MM.1S (cell line): ENCODE data around the gene TULP4.

Source experiments
- DNase-seq: peaks from one replicate; pipeline ENCODE4 v3.0.0-alpha.2; 2015
- H2AFZ ChIP-seq: fragments of 300-600 bp; sonication (generic); 2 replicates; pipeline ENCODE4 v1.6.0; 2016; ENCODE audit warnings: antibody characterized with exemption, low read length
- H3F3A ChIP-seq: fragments of 300-600 bp; sonication (generic); 2 replicates; pipeline ENCODE4 v1.6.1; 2016; ENCODE audit warnings: mild to moderate bottlenecking, antibody characterized with exemption, low read length, moderate library complexity, mixed read lengths; ENCODE audit not compliant: insufficient read depth
- H3K27ac ChIP-seq: fragments of 300-600 bp; sonication (generic); 2 replicates; pipeline ENCODE4 v1.5.1; 2016; ENCODE audit warnings: mild to moderate bottlenecking, low read length
- H3K27me3 ChIP-seq: fragments of 300-600 bp; sonication (generic); replicated peaks from 2 replicates; pipeline ENCODE4 v1.6.0; 2016; ENCODE audit warnings: low read length; ENCODE audit not compliant: insufficient read depth
- H3K36me3 ChIP-seq: fragments of 300-600 bp; sonication (generic); replicated peaks from 2 replicates; pipeline ENCODE4 v1.6.1; 2016; ENCODE audit warnings: mild to moderate bottlenecking, low read length, mixed read lengths; ENCODE audit not compliant: insufficient read depth
- H3K4me1 ChIP-seq: fragments of 300-600 bp; sonication (generic); 2 replicates; pipeline ENCODE4 v1.6.1; 2016; ENCODE audit warnings: low read length, mixed read lengths
- H3K4me2 ChIP-seq: fragments of 300-600 bp; sonication (generic); 2 replicates; pipeline ENCODE4 v1.6.0; 2016; ENCODE audit warnings: low read depth, low read length
- H3K4me3 ChIP-seq: fragments of 300-600 bp; sonication (generic); 2 replicates; pipeline ENCODE4 v1.5.1; 2016; ENCODE audit warnings: low read length, mixed read lengths
- H3K79me2 ChIP-seq: fragments of 300-600 bp; sonication (generic); 2 replicates; pipeline ENCODE4 v1.6.1; 2016; ENCODE audit warnings: mixed run types, low read length, mixed read lengths
- H3K9ac ChIP-seq: fragments of 300-600 bp; sonication (generic); 2 replicates; pipeline ENCODE4 v1.6.1; 2016; ENCODE audit warnings: low read length, mixed read lengths
- H3K9me2 ChIP-seq: fragments of 300-600 bp; sonication (generic); replicated peaks from 2 replicates; pipeline ENCODE4 v1.6.1; 2016; ENCODE audit warnings: mild to moderate bottlenecking, low read length, mixed read lengths; ENCODE audit not compliant: insufficient read depth
- H3K9me3 ChIP-seq: fragments of 300-600 bp; sonication (generic); replicated peaks from 2 replicates; pipeline ENCODE4 v1.6.1; 2016; ENCODE audit warnings: mild to moderate bottlenecking, low read length, mixed read lengths; ENCODE audit not compliant: insufficient read depth
- H4K20me1 ChIP-seq: fragments of 300-600 bp; sonication (generic); 2 replicates; pipeline ENCODE4 v1.6.1; 2016; ENCODE audit warnings: mild to moderate bottlenecking, low read length, moderate library complexity, mixed read lengths; ENCODE audit not compliant: insufficient read depth
- EZH2 ChIP-seq: fragments of 300-600 bp; sonication (generic); optimal IDR thresholded peaks from 2 replicates; pipeline ENCODE3; 2017; ENCODE audit warnings: low read depth, mild to moderate bottlenecking, antibody characterized with exemption, low read length, mixed read lengths
- EZH2phosphoT487 ChIP-seq: fragments of 300-600 bp; sonication (generic); IDR thresholded peaks from 2 replicates; pipeline ENCODE4 v1.6.1; 2018; ENCODE audit warnings: antibody characterized with exemption, low read length
- TF ChIP-seq, protein P1 (sequence below): fragments of 300-600 bp; sonication (generic); IDR thresholded peaks from 2 replicates; pipeline ENCODE4 v1.5.1; 2016; ENCODE audit warnings: antibody characterized with exemption, low read length, mixed read lengths

TULP4 gene

DNA sequence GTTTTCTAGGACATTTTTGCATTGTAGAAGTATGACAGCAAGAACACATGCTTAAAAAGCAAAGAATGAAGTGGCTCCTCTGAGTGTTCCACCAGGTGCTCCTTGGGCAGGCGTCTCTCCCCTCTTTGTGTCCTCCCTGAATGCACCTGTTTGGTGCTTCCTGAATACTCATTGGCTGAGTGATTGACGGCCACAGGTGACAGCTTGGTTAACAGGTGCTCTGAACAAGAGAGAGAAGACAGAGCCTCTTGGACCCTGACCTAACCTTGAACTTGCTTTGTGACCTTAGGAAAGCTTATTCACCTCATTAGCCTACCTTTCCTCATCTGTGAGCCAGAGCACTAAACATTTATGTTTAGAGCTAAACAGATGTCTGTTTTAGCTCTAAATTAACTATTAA lies 93.7 kb downstream of the TULP4 start:
- Histone ChIP-seq H3K27me3 (no peaks in the 10 kb centered on the region), H3K9me3 (no peaks in the 10 kb centered on the region), H3K9me2 (no peaks in the 10 kb centered on the region), H3K4me1 (no peaks in the 10 kb centered on the region), H3K4me3 (no peak overlapping the region), H3K36me3 (no peaks in the 10 kb centered on the region), H3F3A (no peaks in the 10 kb centered on the region), H2AFZ (no peak overlapping the region), H3K79me2 (no peaks in the 10 kb centered on the region), H4K20me1 (no peaks in the 10 kb centered on the region), H3K9ac (no peak overlapping the region), H3K27ac (no peak overlapping the region), H3K4me2 (no peak overlapping the region)
- no peak for DNase-seq
- TF ChIP-seq EZH2phosphoT487 (no peak), EZH2 (no peak)
- TF ChIP-seq, protein P1, sequence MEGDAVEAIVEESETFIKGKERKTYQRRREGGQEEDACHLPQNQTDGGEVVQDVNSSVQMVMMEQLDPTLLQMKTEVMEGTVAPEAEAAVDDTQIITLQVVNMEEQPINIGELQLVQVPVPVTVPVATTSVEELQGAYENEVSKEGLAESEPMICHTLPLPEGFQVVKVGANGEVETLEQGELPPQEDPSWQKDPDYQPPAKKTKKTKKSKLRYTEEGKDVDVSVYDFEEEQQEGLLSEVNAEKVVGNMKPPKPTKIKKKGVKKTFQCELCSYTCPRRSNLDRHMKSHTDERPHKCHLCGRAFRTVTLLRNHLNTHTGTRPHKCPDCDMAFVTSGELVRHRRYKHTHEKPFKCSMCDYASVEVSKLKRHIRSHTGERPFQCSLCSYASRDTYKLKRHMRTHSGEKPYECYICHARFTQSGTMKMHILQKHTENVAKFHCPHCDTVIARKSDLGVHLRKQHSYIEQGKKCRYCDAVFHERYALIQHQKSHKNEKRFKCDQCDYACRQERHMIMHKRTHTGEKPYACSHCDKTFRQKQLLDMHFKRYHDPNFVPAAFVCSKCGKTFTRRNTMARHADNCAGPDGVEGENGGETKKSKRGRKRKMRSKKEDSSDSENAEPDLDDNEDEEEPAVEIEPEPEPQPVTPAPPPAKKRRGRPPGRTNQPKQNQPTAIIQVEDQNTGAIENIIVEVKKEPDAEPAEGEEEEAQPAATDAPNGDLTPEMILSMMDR: no peak

DNA sequence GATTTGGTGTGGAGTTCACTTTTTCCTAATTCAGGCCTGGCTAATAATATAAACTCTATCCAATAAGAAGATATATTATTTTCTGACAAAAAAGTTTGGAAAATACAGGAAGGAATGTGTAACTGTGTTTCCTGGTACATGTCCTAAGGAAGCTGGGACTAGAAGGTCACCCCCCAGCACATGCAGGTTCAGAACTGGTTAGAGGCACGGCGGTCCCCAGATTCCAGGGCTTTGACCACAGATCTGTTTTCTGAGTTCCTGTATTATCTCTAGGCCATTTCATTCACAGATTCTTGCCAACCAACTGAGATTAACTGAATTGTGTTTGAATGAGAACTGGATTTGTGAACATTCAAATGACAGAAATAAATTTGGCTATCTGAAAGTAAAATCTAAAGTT lies 94.5 kb downstream of the TULP4 start:
- H3K79me2 ChIP-seq: no peaks in the 10 kb centered on the region
- no peak overlapping the region for H3K27ac ChIP-seq
- no peaks in the 10 kb centered on the region for H3F3A ChIP-seq

DNA sequence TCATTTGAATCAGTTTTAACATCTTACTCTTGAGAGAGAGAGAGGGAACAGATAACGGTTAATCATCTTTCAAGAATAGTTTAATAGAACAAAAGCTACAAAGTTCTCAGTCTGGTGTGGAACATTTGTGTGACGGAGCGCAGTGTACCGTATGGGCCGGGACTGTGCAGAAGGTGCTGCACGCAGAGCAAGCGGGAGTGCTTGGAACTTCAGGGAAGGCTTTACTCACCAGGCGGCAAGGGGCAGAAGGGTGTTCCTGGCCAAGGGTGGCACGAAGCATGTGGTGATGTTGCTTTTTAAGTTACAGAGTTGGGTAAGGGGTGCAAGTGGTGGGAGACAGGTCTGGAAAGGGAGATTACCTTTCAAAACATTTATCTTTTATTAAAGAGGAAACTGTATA lies 95.7 kb downstream of the TULP4 start:
- TF ChIP-seq, protein P1: no peak
- TF ChIP-seq EZH2phosphoT487: no peak
- TF ChIP-seq EZH2: no peak
- Histone ChIP-seq H3K9ac (no peak overlapping the region), H3K4me3 (no peak overlapping the region), H3K36me3 (no peaks in the 10 kb centered on the region), H3K79me2 (no peaks in the 10 kb centered on the region), H3K9me2 (no peaks in the 10 kb centered on the region), H3K9me3 (no peaks in the 10 kb centered on the region), H3K27ac (no peak overlapping the region), H3F3A (no peaks in the 10 kb centered on the region), H2AFZ (no peak overlapping the region), H4K20me1 (no peaks in the 10 kb centered on the region), H3K4me2 (no peak overlapping the region), H3K27me3 (no peaks in the 10 kb centered on the region), H3K4me1 (no peaks in the 10 kb centered on the region)
- no peak for DNase-seq

More for the DNA sequence above, 94.5 kb downstream of the TULP4 start:
- Histone ChIP-seq H2AFZ (no peak overlapping the region), H3K4me1 (no peaks in the 10 kb centered on the region), H4K20me1 (no peaks in the 10 kb centered on the region), H3K27me3 (no peaks in the 10 kb centered on the region), H3K9ac (no peak overlapping the region), H3K4me2 (no peak overlapping the region), H3K36me3 (no peaks in the 10 kb centered on the region), H3K9me3 (no peaks in the 10 kb centered on the region), H3K4me3 (no peak overlapping the region), H3K9me2 (no peaks in the 10 kb centered on the region)
- TF ChIP-seq EZH2 (no peak), EZH2phosphoT487 (no peak)
- TF ChIP-seq, protein P1: no peak
- DNase-seq: no peak
